Osteoblast (primary cell): ENCODE results near the gene BNIP5. TPM values are rescaled to one million over a fixed set of nuclear protein-coding genes. Genes with fewer than 3 reads are reported as not detected.

ENCODE experiments used
- DNase-seq: peaks from one replicate; pipeline ENCODE4 v3.0.0; 2011; ENCODE audit warnings: low spot score, mixed read lengths; ENCODE audit not compliant: insufficient read length; ENCODE audit errors: missing footprints
- H2AFZ ChIP-seq: 2 replicates; pipeline ENCODE4 v1.6.0; 2011; ENCODE audit warnings: mild to moderate bottlenecking, low read length
- H3K27ac ChIP-seq: 2 replicates; pipeline ENCODE4 v1.5.1; 2011; ENCODE audit warnings: mild to moderate bottlenecking, low read depth, low read length, moderate library complexity
- H3K27me3 ChIP-seq: 2 replicates; pipeline ENCODE4 v1.6.0; 2012; ENCODE audit warnings: mild to moderate bottlenecking, control low read depth, inconsistent platforms, low read length, moderate library complexity; ENCODE audit not compliant: insufficient read depth
- H3K36me3 ChIP-seq: 2 replicates; pipeline ENCODE4 v1.5.1; 2011; ENCODE audit warnings: mild to moderate bottlenecking, low read length, control low read depth, moderate library complexity; ENCODE audit not compliant: insufficient read depth
- H3K4me1 ChIP-seq: 2 replicates; pipeline ENCODE4 v1.5.1; 2011; ENCODE audit warnings: mild to moderate bottlenecking, low read length, control low read depth, moderate library complexity; ENCODE audit not compliant: insufficient read depth
- H3K4me2 ChIP-seq: 2 replicates; pipeline ENCODE4 v1.6.0; 2011; ENCODE audit warnings: mild to moderate bottlenecking, low read length; ENCODE audit not compliant: insufficient read depth
- H3K4me3 ChIP-seq: fragments of 200-600 bp; sonication (generic); 3 replicates; pipeline ENCODE4 v1.5.1; 2012; ENCODE audit warnings: mild to moderate bottlenecking, low read length, inconsistent platforms; ENCODE audit not compliant: insufficient read depth
- H3K79me2 ChIP-seq: 2 replicates; pipeline ENCODE4 v1.6.0; 2012; ENCODE audit warnings: mild to moderate bottlenecking, low read length, control low read depth, inconsistent platforms; ENCODE audit not compliant: insufficient read depth
- H3K9me3 ChIP-seq: 2 replicates; pipeline ENCODE4 v1.5.1; 2011; ENCODE audit warnings: low read depth, low read length, control low read depth
- H4K20me1 ChIP-seq: 2 replicates; pipeline ENCODE4 v1.6.0; 2012; ENCODE audit warnings: mild to moderate bottlenecking, low read length, control low read depth; ENCODE audit not compliant: insufficient read depth
- total RNA-seq: library from RNA; depleted of rRNA; stranded (reverse); fragments of >200 nt; gene quantifications from 2 replicates; pipeline ENCODE4 v1.2.3, GENCODE V29; 2012
- TF ChIP-seq, protein P1 (sequence below): IDR thresholded peaks from 2 replicates; pipeline ENCODE4 v1.5.1; 2011; ENCODE audit warnings: mild to moderate bottlenecking, low read depth, low read length, moderate library complexity; ENCODE audit errors: extremely low read depth

Gene BNIP5
- total RNA-seq, 1 donor: not detected

DNA sequence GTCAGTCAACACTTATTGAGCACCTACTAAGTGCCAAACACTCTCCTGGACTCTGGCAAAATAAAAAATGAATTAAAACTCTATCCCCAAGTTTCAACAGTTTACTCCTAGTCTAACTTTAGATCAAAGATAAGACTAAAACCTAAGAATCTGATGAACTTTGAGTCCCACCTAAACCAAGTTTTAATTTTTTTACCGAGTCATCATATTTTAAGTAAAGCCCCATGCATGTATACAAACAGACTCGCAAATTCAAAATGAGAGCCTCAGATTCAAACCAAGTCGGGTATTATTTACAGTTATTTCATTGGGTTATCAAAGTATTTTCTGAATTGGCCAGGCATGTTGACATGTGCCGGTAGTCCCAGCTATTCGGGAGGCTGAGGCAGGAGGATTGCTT lies 28.2 kb downstream of the BNIP5 start:
- Histone ChIP-seq H3K27me3 (peaks cover 32% of the 10 kb centered on the region), H3K4me1 (peaks cover 6% of the 10 kb centered on the region), H3K27ac (no peak overlapping the region), H3K79me2 (no peaks in the 10 kb centered on the region), H3K9me3 (peaks cover 2% of the 10 kb centered on the region), H3K36me3 (no peaks in the 10 kb centered on the region), H3K4me3 (no peak overlapping the region), H2AFZ (no peak overlapping the region), H3K4me2 (no peak overlapping the region), H4K20me1 (no peaks in the 10 kb centered on the region)
- DNase-seq: no peak
- TF ChIP-seq, protein P1, sequence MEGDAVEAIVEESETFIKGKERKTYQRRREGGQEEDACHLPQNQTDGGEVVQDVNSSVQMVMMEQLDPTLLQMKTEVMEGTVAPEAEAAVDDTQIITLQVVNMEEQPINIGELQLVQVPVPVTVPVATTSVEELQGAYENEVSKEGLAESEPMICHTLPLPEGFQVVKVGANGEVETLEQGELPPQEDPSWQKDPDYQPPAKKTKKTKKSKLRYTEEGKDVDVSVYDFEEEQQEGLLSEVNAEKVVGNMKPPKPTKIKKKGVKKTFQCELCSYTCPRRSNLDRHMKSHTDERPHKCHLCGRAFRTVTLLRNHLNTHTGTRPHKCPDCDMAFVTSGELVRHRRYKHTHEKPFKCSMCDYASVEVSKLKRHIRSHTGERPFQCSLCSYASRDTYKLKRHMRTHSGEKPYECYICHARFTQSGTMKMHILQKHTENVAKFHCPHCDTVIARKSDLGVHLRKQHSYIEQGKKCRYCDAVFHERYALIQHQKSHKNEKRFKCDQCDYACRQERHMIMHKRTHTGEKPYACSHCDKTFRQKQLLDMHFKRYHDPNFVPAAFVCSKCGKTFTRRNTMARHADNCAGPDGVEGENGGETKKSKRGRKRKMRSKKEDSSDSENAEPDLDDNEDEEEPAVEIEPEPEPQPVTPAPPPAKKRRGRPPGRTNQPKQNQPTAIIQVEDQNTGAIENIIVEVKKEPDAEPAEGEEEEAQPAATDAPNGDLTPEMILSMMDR: no peak

DNA sequence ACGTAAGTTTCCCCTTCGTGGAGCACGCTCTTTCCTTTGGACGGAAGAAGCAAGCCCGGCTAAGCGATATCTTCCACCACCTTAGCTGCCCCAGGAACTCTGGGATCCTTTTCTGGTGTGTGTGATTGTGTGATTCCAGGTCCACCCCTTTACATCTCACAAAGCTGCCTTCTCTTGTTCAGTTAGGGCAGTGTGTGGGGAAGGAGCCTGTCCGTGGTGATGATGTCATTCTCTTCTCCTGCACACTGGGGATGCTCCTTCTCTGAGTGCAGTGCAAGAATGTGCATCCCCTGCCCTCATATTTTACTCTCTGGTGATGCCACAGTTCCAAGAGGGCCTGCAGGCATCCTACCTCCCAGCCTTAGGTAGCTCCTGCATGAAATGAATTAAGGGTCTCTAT lies 30.3 kb downstream of the BNIP5 start:
- TF ChIP-seq, protein P1: no peak
- Histone ChIP-seq H3K27ac (no peak overlapping the region), H3K4me3 (no peak overlapping the region), H3K36me3 (no peaks in the 10 kb centered on the region), H3K9me3 (peaks cover 2% of the 10 kb centered on the region), H3K27me3 (peaks cover 26% of the 10 kb centered on the region), H3K4me2 (no peak overlapping the region), H2AFZ (no peak overlapping the region), H3K4me1 (peaks cover 5% of the 10 kb centered on the region), H4K20me1 (no peaks in the 10 kb centered on the region), H3K79me2 (no peaks in the 10 kb centered on the region)
- no peak for DNase-seq

DNA sequence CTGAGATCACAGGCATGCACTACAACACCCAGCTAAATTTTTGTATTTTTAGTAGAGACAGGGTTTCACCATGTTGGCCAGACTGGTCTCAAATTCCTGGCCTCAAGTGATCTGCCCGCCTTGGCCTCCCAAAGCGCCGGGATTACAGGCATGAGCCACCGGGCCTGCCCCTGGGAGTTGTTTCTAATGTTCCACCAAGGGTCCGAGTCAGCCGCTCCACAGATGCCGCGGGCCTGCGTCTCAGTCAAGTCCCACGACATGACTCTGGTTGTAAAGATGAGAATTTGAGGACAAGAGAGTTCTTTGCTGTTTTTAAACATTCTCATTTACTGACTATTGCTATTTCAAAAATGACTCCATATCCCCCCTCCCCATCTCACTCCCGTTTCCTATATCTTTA lies 30.8 kb downstream of the BNIP5 start:
- Histone ChIP-seq H3K4me3 (no peak overlapping the region), H3K9me3 (peaks cover 2% of the 10 kb centered on the region), H3K4me1 (peaks cover 6% of the 10 kb centered on the region), H2AFZ (no peak overlapping the region), H3K79me2 (no peaks in the 10 kb centered on the region), H3K27me3 (peaks cover 23% of the 10 kb centered on the region), H3K36me3 (no peaks in the 10 kb centered on the region), H3K27ac (no peak overlapping the region), H4K20me1 (no peaks in the 10 kb centered on the region), H3K4me2 (no peak overlapping the region)
- TF ChIP-seq, protein P1: no peak
- no peak for DNase-seq

DNA sequence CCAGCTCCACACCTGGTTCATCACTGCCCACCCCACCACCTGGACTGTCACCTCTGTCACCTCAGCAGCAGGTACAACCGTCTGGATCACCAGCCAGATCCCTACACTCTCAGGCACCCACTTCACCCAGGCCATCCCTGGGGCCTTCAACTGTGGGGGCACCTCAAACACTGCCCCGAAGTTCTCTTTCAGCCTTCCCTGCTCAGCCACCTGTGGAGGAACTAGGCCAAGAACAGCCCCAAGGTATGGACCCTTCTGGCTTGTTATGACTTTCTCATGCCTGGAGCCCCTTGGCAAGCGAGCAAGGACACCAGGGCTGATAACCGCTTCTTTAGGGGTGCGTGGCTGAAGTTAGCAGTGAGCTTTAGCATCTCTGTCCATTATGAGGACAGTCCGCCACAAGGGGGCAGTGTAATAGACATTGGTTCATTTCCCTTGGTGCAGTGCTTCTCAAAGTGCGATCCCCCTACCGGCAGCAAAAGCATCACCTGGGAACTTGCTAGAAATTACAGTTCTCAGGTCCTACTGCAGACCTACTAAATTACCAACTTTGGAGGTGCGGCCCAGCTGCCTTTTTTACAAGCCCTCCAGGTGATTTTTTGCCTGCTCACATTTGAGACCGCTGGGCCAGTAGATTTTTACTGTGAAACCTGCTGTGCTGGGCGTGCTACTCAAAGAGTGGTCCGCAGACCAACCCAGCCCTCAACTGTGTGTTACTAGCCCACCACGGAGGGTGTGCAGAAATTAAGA lies 34.3 kb downstream of the BNIP5 start:
- H3K4me2 ChIP-seq: no peak overlapping the region
- DNase-seq: peak; percentile 95
- TF ChIP-seq, protein P1: peak; percentile 98
- H3K36me3 ChIP-seq: no peaks in the 10 kb centered on the region
- no peak overlapping the region for H3K4me3 ChIP-seq
- no peaks in the 10 kb centered on the region for H3K9me3 ChIP-seq
- H3K27me3 ChIP-seq: peaks cover 9% of the 10 kb centered on the region
- H2AFZ ChIP-seq: no peak overlapping the region
- H3K79me2 ChIP-seq: no peaks in the 10 kb centered on the region
- H3K4me1 ChIP-seq: peaks cover 12% of the 10 kb centered on the region
- H4K20me1 ChIP-seq: no peaks in the 10 kb centered on the region
- H3K27ac ChIP-seq: no peak overlapping the region
